GM21515 (cell line): ENCODE measurements around the gene ISG20.

Experiments
- ATAC-seq: cut with Tn5 transposase; IDR thresholded peaks from one replicate; pipeline ENCODE4 v1.9.1; 2021; ENCODE audit not compliant: unreplicated experiment

Gene ISG20

DNA sequence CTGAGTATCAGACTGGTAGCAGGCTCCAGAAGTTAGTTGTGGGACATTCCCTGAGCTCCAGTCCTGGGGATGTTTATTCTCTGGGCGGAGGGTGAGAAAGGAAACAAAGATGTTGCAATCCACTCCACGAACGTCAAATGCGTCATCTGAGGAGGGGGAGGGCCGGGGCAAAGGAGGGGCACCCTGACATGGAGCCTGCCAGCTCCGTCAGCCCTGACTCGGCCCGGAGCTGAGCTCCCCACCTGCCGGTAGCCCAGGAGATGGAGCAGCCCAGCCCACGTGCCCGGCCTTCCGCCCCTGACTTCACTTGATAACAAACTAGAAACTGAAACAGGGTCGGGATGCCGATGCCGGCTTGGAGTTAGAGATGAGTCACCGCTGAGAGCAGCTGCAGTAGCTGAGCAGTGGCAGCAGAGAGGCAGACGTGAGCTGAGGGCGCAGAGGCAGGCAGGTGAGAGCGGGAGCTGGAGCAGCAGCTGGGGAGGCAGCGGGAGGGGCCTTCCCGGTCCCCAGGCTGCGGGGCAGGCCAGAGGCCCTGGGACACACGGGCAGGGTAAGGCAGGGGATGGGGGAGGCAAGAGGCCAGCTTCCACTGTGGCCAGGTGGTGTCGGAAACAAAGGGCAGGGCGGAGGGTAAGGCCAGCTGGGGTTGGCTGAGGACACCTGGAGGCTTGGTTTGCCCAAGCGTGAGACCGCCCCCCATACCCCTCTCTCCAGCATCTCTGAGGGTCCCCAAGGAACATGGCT, at the start of gene ISG20:
Gene ISG20 (plus strand): TSS at position 391 of the 747 bp plus-strand sequence. CDS start 351 bp downstream, at position 742.
- peak; percentile 70 for ATAC-seq

DNA sequence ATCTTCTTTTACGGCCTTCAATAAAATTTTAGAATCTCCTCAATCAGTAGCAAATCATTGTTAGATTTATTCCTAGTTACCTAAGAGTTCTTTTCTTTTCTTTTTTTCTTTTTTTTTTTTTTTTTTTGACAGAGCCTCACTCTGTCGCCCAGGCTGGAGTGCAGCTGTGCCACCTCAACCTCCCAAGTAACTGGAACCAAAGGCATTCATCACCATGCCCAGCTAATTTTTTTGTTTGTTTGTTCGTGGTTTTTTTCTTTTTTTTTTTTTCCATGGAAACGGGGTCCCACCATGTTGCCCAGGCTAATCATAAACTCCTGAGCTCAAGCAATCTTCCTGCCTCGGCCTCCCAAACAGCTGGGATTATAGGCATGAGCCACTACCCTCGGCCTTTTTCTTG, 48.1 kb upstream of the ISG20 start:
- no peak for ATAC-seq

DNA sequence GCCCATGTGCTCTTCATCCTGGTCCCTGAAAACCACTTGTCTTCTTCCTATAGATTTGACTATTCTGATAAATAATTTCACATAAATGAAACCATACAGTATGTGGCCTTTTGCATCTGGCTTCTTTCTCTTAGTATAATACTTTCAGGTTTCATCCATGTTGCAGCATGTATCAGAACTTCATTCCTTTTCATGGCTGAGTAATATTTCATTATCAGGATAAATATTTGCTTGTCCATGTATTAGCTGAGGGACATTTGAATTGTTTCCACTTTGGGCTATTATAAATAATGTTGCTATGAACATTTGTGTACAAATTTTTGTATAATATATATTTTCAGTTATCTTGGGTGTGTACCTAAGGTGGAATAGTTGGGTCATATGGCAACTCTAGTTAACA, 47.4 kb upstream of the ISG20 start:
- ATAC-seq, result no peak

DNA sequence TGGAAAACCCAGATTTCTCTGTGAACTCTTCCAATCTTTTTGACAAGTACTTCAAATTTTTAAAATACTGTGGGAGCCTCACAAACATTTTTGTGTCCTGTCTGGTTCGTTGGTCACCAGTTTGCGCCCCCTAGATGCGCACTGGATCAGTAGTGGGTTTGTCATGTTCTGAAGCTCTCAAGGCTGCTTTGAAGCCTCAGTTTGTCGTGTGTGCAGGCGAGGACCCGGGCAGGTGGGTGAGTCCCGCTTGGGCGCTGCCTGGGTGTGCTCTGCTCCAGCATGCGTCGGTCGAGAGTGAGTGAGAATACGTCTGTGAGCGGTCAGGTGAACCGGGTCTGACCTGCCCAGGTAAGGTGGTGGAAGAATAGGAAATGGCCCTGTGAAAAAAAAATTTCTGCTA, 34.9 kb upstream of the ISG20 start:
- no peak for ATAC-seq

DNA sequence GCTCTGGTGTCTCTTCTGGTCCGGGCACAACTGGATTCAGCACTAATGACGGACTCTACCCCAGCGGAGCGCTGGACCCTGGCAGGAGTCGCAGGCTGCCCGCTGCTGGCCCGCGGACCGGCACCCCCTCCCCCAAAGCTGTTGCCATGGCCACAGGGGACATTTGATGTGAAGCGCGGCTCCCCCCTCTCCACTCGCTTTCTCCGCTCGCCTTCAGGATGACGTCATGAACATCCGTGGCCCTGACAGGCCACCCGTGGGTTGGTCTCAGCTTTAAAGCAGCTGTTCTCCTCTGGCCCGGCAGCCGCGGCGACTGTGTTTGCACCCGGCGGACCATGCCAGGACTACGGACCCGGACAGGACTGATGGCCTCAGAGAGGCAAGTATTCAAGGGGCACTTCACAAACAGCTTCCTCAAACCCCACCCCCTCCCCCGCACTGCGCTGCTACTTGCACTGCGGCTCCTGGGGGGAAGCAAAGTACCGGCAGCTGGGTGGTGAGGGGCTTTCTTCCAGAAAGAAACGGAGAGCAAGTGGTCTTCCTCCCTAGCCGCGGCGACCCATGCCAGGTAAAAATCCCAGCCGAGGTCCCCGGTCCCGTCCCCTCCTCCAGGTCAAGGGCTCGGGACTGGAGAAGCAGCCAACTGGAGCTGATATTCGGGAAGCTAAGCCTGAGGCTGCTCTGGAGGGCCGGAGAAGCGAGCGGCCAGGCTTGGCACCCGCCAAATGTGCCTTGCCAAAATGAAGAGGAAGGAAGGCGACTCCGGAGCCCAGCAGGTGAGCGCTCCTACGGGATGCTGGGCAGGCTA, 34.2 kb upstream of the ISG20 start:
- no peak for ATAC-seq

- no peak for ATAC-seq
Measured at GRCh38 chr15:88605189-88606069, 33.4 kb upstream of the ISG20 start.

GRCh38 chr15:88606070-88606794, 32.6 kb upstream of the ISG20 start:
- ATAC-seq, result no peak

DNA sequence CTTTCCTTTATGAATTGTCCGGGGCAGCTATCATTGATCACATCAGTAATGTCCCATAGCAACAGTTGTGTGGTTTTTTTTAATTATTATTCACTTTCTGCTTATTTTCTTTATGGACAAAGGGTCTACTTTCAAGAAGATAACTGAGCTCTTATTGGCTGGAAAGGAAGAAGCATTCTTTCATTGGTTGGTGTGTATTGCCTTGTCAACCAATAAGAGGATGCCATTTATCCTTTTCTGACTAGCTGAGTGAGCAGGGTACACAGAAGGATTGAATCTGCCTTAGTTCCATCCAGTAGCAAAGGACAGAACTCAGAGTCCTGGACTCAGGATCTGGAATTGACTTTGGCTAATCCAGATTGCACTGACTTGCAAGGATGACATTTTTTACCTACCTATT, 30.9 kb upstream of the ISG20 start:
- no peak for ATAC-seq

GRCh38 chr15:88608607-88609181, 30.1 kb upstream of the ISG20 start:
- no peak for ATAC-seq

DNA sequence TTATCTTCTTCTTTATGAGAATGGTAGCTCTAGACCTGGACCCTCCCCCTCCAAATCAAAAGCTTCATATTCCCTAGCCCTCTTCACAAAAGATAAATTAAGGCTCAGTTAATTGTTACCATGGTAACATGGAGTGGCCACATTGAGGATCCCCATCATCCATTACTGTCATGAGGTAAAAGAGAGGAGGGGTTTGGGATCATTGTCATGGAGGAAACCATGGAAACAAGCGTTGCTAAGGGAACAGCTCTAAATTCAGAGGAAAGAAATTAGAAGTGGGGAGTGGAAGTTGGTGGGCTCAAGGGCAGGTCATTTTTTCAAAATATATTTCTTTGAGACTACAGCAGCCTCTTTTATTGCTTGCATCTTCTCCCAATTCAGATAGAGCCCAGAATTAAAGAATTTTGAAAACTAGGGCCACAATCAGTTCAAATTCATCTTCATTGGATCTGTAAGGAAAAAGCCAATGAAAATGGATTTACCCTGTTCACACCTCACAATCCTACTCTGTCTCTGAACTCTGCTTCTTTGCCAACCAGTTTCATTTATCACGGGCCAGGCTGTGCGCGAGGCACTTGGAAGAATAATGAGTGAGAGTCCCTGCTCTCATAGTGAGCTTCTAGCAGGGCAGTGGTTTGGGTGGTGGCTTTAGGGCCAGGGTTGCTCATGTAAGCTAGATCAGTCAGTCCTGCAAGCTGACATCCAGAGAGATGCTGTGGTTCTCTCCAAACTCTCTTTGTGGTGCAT, 29.3 kb upstream of the ISG20 start:
- no peak for ATAC-seq

DNA sequence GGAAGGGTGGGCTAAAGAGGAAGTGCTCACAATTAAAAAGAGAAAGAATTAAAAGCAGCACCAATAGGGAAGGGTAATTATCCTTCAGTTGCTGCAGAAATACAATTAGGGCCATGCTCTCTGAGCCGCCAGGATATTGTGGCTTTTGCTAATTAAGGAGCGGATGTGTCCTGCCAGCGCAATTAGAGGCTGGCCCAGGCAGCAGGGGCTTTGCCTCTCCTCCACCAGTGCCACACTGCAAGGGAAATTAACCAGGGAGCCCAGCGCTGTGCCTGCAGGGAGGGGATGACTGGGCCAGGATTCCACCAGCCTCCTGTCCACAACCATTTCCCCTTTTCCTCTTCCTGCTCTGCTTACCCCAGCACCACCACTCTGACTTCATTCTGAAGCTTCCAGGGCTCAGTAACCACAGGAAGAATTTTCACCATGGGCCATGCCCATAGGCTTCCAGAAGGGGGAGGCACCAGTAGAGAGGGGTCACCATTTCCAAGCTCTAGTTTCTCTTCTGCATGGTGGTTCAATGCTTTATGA, 28.1 kb upstream of the ISG20 start:
- no peak for ATAC-seq

- no peak for ATAC-seq
Measured at GRCh38 chr15:88612186-88612796, 26.5 kb upstream of the ISG20 start.

DNA sequence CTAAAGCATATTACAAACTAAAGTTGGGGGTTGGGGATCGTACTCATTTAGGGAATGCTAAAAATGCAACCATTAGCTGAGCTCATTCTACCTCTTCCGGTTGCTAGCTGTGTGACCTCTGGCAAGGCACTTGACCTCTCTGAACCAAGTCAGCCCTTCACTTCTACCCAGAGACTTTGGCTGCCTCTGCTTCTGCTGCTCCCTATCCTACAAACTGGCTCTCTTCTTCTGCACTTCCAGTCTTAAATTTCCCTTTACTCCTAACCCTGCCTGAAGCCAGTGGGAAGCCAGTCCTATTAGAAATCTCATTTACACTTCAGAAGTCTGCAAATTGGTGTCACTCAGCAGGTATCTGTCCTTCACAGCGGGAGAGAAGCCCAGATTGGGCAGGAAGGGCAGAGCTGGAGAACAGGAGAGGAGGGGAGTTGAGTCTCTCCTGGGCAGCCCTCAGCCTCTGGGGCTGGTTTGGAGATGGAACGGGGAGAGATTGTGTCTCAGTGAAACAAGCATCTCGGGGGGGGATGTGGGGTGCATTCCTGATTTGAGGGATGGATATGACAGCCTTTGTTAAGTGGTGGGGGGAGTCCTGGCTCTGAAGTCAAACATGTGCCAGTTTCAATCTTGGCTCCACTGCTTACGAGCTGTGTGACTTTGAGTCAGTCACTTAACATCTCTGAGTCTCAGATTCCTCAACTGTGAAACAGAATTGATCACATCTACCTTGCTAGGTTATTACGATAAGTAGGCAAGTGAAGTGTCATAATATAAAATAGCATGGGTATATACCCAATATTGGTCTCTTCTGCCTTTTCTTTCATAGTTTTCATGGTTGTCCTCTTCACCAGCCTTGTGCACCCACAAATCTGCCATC, 25.5 kb upstream of the ISG20 start:
- ATAC-seq, result no peak

DNA sequence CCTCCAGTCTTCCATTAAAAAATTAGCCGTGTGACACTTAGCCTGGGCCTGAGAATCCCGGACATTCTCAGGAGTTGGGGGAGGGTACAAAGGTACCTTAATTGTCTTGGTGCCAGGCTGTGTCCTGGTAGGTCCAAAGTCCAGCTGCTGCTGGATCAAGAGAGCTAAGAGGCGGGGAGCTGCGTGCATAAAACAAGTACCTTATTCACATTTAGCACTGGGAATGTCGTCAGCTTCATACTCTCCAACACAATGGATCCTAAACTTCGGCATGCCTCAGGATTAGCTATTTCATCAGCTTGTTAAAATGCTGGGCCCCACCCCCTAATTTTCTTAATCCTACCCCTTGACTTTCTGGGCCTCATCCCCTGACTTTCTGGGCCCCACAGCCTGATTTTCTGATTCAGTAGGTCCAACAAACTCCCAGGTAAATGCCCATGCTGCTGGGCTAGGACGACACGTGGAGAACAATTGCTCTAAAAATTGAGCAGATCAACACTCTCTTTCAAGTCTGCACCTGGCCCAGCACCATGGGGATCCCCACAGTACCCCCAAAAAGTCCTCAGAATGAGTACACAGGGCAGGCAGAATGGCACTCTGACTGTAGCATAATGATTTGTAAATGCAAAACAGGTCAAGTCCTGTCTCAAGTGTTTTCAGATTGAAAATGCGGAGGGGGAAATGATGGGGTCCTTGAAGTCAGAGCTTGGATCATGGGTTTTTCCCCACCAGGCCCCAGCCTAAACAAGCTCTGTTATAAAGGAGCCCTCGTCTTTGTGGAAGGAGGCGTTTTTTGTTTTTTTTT, 23.3 kb upstream of the ISG20 start:
- ATAC-seq, result peak; percentile 59

DNA sequence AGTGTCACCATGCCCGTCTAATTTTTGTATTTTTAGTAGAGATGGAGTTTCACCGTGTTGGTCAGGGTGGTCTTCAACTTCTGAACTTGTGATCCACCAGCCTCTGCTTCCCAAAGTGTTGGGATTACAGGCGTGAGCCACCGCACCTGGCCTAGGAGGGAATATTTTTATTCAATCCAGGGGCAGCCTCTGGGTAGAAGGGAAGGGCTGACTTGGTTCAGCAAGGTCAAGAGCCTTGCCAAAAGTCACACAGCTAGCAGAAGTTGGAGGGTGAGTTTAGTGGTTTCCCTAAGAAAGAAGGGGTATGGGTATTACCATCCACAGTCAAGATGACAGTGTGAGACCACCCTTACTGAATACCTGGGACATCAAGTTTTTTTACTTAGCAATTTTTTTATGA, 22.6 kb upstream of the ISG20 start:
- ATAC-seq, result no peak

GRCh38 chr15:88617031-88617722, 21.6 kb upstream of the ISG20 start:
- no peak for ATAC-seq

- ATAC-seq, result no peak
Measured at GRCh38 chr15:88617790-88618189, 21.0 kb upstream of the ISG20 start.
